ENCODE measurements around the gene JOSD2.

DNA sequence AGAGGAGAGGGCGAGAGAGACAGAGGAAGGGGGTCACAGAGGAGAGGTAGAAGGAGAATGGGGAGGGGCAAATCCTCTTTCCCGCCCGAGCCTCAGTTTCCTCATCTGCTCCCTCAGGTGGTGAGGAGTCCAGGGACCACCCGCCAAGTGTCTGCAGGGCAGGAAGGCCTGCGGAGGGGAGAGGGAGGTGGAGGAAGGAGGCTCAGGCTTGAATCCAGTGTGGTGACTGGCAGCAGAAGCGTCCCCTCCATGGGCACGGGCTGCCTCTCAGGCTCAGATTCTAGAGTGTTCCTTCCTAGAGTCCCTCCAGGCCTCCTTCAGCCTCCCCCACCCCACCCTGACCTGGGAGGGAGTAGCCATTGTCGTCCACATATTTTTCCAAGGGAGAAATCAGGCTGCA lies 17.8 kb downstream of the JOSD2 start:
- TF ChIP-seq, protein P1, sequence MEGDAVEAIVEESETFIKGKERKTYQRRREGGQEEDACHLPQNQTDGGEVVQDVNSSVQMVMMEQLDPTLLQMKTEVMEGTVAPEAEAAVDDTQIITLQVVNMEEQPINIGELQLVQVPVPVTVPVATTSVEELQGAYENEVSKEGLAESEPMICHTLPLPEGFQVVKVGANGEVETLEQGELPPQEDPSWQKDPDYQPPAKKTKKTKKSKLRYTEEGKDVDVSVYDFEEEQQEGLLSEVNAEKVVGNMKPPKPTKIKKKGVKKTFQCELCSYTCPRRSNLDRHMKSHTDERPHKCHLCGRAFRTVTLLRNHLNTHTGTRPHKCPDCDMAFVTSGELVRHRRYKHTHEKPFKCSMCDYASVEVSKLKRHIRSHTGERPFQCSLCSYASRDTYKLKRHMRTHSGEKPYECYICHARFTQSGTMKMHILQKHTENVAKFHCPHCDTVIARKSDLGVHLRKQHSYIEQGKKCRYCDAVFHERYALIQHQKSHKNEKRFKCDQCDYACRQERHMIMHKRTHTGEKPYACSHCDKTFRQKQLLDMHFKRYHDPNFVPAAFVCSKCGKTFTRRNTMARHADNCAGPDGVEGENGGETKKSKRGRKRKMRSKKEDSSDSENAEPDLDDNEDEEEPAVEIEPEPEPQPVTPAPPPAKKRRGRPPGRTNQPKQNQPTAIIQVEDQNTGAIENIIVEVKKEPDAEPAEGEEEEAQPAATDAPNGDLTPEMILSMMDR (IDR thresholded peaks at IDR 0.05) = no peak
- no peak for TF ChIP-seq EP300 (IDR thresholded peaks at IDR 0.05)
